Mesendoderm (in vitro differentiated cells): ENCODE data around the gene TTC12.

Source experiments
- DNase-seq: peaks from one replicate; pipeline ENCODE4 v3.0.0; 2013
- H2AK5ac ChIP-seq: 2 replicates; pipeline ENCODE4 v1.6.1; 2013; ENCODE audit warnings: low read length, inconsistent platforms
- H2BK120ac ChIP-seq: 2 replicates; pipeline ENCODE4 v1.6.1; 2013; ENCODE audit warnings: low read depth, mild to moderate bottlenecking, low read length, moderate library complexity, mixed read lengths
- H2BK15ac ChIP-seq: replicated peaks from 2 replicates; pipeline ENCODE4 v1.6.1; 2013; ENCODE audit warnings: low read depth, mild to moderate bottlenecking, moderate library complexity
- H2BK5ac ChIP-seq: 2 replicates; pipeline ENCODE4 v1.6.1; 2013; ENCODE audit warnings: low read length, inconsistent platforms
- H3K18ac ChIP-seq: 2 replicates; pipeline ENCODE4 v1.6.1; 2013; ENCODE audit warnings: mild to moderate bottlenecking, low read length, mixed read lengths
- H3K23ac ChIP-seq: one replicate; pipeline ENCODE4 v1.6.1; 2013; ENCODE audit warnings: low read length
- H3K27ac ChIP-seq: 2 replicates; pipeline ENCODE4 v1.5.1; 2013; ENCODE audit warnings: low read depth, mild to moderate bottlenecking, inconsistent platforms, low read length, moderate library complexity
- H3K27me3 ChIP-seq: 2 replicates; pipeline ENCODE4 v1.6.1; 2013; ENCODE audit warnings: low read length, control low read depth, mild to moderate bottlenecking, inconsistent platforms; ENCODE audit not compliant: insufficient read depth, poor library complexity
- H3K36me3 ChIP-seq: 2 replicates; pipeline ENCODE4 v1.6.1; 2013; ENCODE audit warnings: low read length, inconsistent platforms; ENCODE audit not compliant: control insufficient read depth, insufficient read depth
- H3K4ac ChIP-seq: one replicate; pipeline ENCODE4 v1.6.1; 2013; ENCODE audit warnings: low read depth, mild to moderate bottlenecking, low read length, moderate library complexity
- H3K4me1 ChIP-seq: 2 replicates; pipeline ENCODE4 v1.6.1; 2013; ENCODE audit warnings: low read depth, low read length, inconsistent platforms; ENCODE audit not compliant: control insufficient read depth
- H3K4me2 ChIP-seq: 2 replicates; pipeline ENCODE4 v1.6.1; 2013; ENCODE audit warnings: low read length
- H3K4me3 ChIP-seq: 2 replicates; pipeline ENCODE4 v1.5.1; 2013; ENCODE audit warnings: mild to moderate bottlenecking, low read length
- H3K56ac ChIP-seq: one replicate; pipeline ENCODE4 v1.6.1; 2013; ENCODE audit warnings: low read length
- H3K79me1 ChIP-seq: 2 replicates; pipeline ENCODE4 v1.6.1; 2013; ENCODE audit warnings: low read length, inconsistent platforms
- H3K79me2 ChIP-seq: 2 replicates; pipeline ENCODE4 v1.6.1; 2013; ENCODE audit warnings: mild to moderate bottlenecking, low read length; ENCODE audit not compliant: control insufficient read depth, insufficient read depth
- H3K9ac ChIP-seq: 2 replicates; pipeline ENCODE4 v1.6.1; 2013; ENCODE audit warnings: low read length, inconsistent platforms
- H4K5ac ChIP-seq: one replicate; pipeline ENCODE4 v1.6.1; 2013; ENCODE audit warnings: low read length
- H4K8ac ChIP-seq: one replicate; pipeline ENCODE4 v1.6.1; 2013; ENCODE audit warnings: low read depth, mild to moderate bottlenecking, control low read depth, low read length, moderate library complexity
- WGBS: extraction: QIAGEN DNeasy Blood & Tissue Kit; methylation state at CpG from one replicate; pipeline ENCODE4 v1.1.7; 2013; ENCODE audit warnings: low lambda C conversion rate, missing lambda C conversion rate; ENCODE audit not compliant: insufficient coverage; ENCODE audit errors: extremely low coverage; 5-methylcytosine and 5-hydroxymethylcytosine counted together

The TTC12 gene

GRCh38 chr11:113370634-113371033 is 56.3 kb downstream of the TTC12 start:
- no peaks in the 10 kb centered on the region for H3K36me3 ChIP-seq
- no peak overlapping the region for H2BK5ac ChIP-seq
- H2BK120ac ChIP-seq, result no peak overlapping the region
- H3K56ac ChIP-seq, result no peak overlapping the region
- no peak overlapping the region for H3K9ac ChIP-seq
- no peak overlapping the region for H2BK15ac ChIP-seq
- no peaks in the 10 kb centered on the region for H3K27me3 ChIP-seq
- H3K27ac ChIP-seq, result no peak overlapping the region
- H3K79me2 ChIP-seq, result no peaks in the 10 kb centered on the region
- H3K4ac ChIP-seq, result no peak overlapping the region
- DNase-seq, result no peak
- no CpG with 5 or more reads among the region's 5 CpGs for WGBS
- peaks cover 10% of the 10 kb centered on the region for H3K4me1 ChIP-seq
- H3K4me3 ChIP-seq, result no peak overlapping the region
- no peak overlapping the region for H2AK5ac ChIP-seq
- H3K4me2 ChIP-seq, result no peak overlapping the region
- no peak overlapping the region for H4K5ac ChIP-seq
- no peak overlapping the region for H3K18ac ChIP-seq
- no peaks in the 10 kb centered on the region for H3K79me1 ChIP-seq
- H4K8ac ChIP-seq, result no peak overlapping the region
- H3K23ac ChIP-seq, result no peak overlapping the region

- Histone ChIP-seq H4K8ac (no peak overlapping the region), H3K56ac (no peak overlapping the region), H3K36me3 (no peaks in the 10 kb centered on the region), H2BK120ac (no peak overlapping the region), H3K27me3 (no peaks in the 10 kb centered on the region), H3K9ac (no peak overlapping the region), H2BK5ac (no peak overlapping the region), H3K79me2 (no peaks in the 10 kb centered on the region), H3K27ac (no peak overlapping the region), H3K4ac (no peak overlapping the region), H3K18ac (no peak overlapping the region), H4K5ac (no peak overlapping the region), H3K4me2 (no peak overlapping the region), H2BK15ac (no peak overlapping the region), H3K4me3 (no peak overlapping the region), H3K4me1 (peaks cover 10% of the 10 kb centered on the region), H3K79me1 (no peaks in the 10 kb centered on the region), H2AK5ac (no peak overlapping the region), H3K23ac (no peak overlapping the region)
- no CpG with 5 or more reads among the region's 4 CpGs for WGBS
- no peak for DNase-seq
Observed at GRCh38 chr11:113372309-113372708, 57.9 kb downstream of the TTC12 start.

- Histone ChIP-seq H2BK5ac (no peak overlapping the region), H3K27ac (no peak overlapping the region)
- WGBS, result no CpG with 5 or more reads among the region's 3 CpGs
Observed at GRCh38 chr11:113373306-113373705, 58.9 kb downstream of the TTC12 start.

GRCh38 chr11:113373981-113374560 is 59.7 kb downstream of the TTC12 start:
- H3K27ac ChIP-seq, result no peak overlapping the region
- H2BK5ac ChIP-seq, result no peak overlapping the region
- no peaks in the 10 kb centered on the region for H3K79me1 ChIP-seq
- no peak overlapping the region for H2BK15ac ChIP-seq
- DNase-seq, result peak; percentile 54
- no peak overlapping the region for H4K8ac ChIP-seq
- H3K9ac ChIP-seq, result no peak overlapping the region
- H3K4ac ChIP-seq, result no peak overlapping the region
- no peaks in the 10 kb centered on the region for H3K27me3 ChIP-seq
- H3K4me3 ChIP-seq, result no peak overlapping the region
- H2AK5ac ChIP-seq, result no peak overlapping the region
- no peak overlapping the region for H3K18ac ChIP-seq
- WGBS, result no CpG with 5 or more reads among the region's 10 CpGs
- H3K79me2 ChIP-seq, result no peaks in the 10 kb centered on the region
- peaks cover 20% of the 10 kb centered on the region for H3K4me1 ChIP-seq
- H3K4me2 ChIP-seq, result no peak overlapping the region
- no peak overlapping the region for H3K56ac ChIP-seq
- H2BK120ac ChIP-seq, result no peak overlapping the region
- H3K23ac ChIP-seq, result no peak overlapping the region
- H3K36me3 ChIP-seq, result no peaks in the 10 kb centered on the region
- no peak overlapping the region for H4K5ac ChIP-seq

More at GRCh38 chr11:113373306-113373705, 58.9 kb downstream of the TTC12 start:
- Histone ChIP-seq H3K23ac (no peak overlapping the region), H3K9ac (no peak overlapping the region), H3K4me3 (no peak overlapping the region), H4K5ac (no peak overlapping the region), H3K4ac (no peak overlapping the region), H3K36me3 (no peaks in the 10 kb centered on the region), H3K4me2 (no peak overlapping the region), H2BK120ac (no peak overlapping the region), H3K79me1 (no peaks in the 10 kb centered on the region), H3K27me3 (no peaks in the 10 kb centered on the region), H4K8ac (no peak overlapping the region), H2AK5ac (peak overlapping the region; percentile 16), H3K18ac (no peak overlapping the region), H2BK15ac (no peak overlapping the region), H3K56ac (no peak overlapping the region), H3K4me1 (peaks cover 18% of the 10 kb centered on the region), H3K79me2 (no peaks in the 10 kb centered on the region)
- DNase-seq, result no peak

- Histone ChIP-seq H3K36me3 (no peaks in the 10 kb centered on the region), H3K4me1 (peaks cover 12% of the 10 kb centered on the region), H3K79me1 (no peaks in the 10 kb centered on the region), H3K9ac (no peak overlapping the region), H3K4ac (no peak overlapping the region), H3K27ac (no peak overlapping the region), H3K18ac (no peak overlapping the region), H3K23ac (no peak overlapping the region), H3K27me3 (no peaks in the 10 kb centered on the region), H3K4me3 (no peak overlapping the region), H2BK5ac (peak overlapping the region; percentile 11), H3K79me2 (no peaks in the 10 kb centered on the region), H3K4me2 (no peak overlapping the region), H4K8ac (no peak overlapping the region), H2AK5ac (no peak overlapping the region), H4K5ac (no peak overlapping the region), H2BK120ac (no peak overlapping the region), H2BK15ac (no peak overlapping the region), H3K56ac (no peak overlapping the region)
- DNase-seq, result no peak
- no CpG with 5 or more reads among the region's 5 CpGs for WGBS
Observed at GRCh38 chr11:113375402-113375801, 61.0 kb downstream of the TTC12 start.

- Histone ChIP-seq H3K4me3 (no peak overlapping the region), H3K4me2 (no peak overlapping the region), H4K5ac (no peak overlapping the region), H3K56ac (no peak overlapping the region), H4K8ac (no peak overlapping the region), H3K23ac (no peak overlapping the region), H3K79me1 (no peaks in the 10 kb centered on the region), H2BK120ac (no peak overlapping the region), H3K36me3 (no peaks in the 10 kb centered on the region), H3K18ac (no peak overlapping the region), H2AK5ac (no peak overlapping the region), H3K27me3 (no peaks in the 10 kb centered on the region), H3K27ac (no peak overlapping the region), H3K4me1 (peaks cover 12% of the 10 kb centered on the region), H3K79me2 (no peaks in the 10 kb centered on the region), H2BK5ac (no peak overlapping the region), H3K4ac (no peak overlapping the region), H3K9ac (no peak overlapping the region), H2BK15ac (no peak overlapping the region)
- no peak for DNase-seq
- no CpG with 5 or more reads among the region's 3 CpGs for WGBS
Observed at GRCh38 chr11:113376156-113376555, 61.8 kb downstream of the TTC12 start.
